Skeletal muscle satellite cell (primary cell): ENCODE data around the gene NPEPL1.
"Not testable (repeated sequence)": the region's sequence is repeated elsewhere in the genome, so short reads cannot be mapped to it uniquely, and the experiment has no call there.

Experiments
- H3K27me3 ChIP-seq: 2 replicates; pipeline ENCODE4 v1.7.0; 2013; ENCODE audit warnings: low read length; ENCODE audit not compliant: control insufficient read depth, insufficient read depth
- H3K36me3 ChIP-seq: 2 replicates; pipeline ENCODE4 v1.7.0; 2013; ENCODE audit warnings: mild to moderate bottlenecking, control low read depth, low read length; ENCODE audit not compliant: insufficient read depth
- H3K4me1 ChIP-seq: 2 replicates; pipeline ENCODE4 v1.7.0; 2013; ENCODE audit warnings: low read length; ENCODE audit not compliant: control insufficient read depth, insufficient read depth
- H3K4me2 ChIP-seq: 2 replicates; pipeline ENCODE4 v1.7.0; 2013; ENCODE audit warnings: mild to moderate bottlenecking, low read length
- H3K4me3 ChIP-seq: 2 replicates; pipeline ENCODE4 v1.7.0; 2013; ENCODE audit warnings: low read length
- H3K9ac ChIP-seq: 2 replicates; pipeline ENCODE4 v1.7.0; 2013; ENCODE audit warnings: mild to moderate bottlenecking, low read depth, low read length, moderate library complexity
- H3K9me3 ChIP-seq: replicated peaks from 2 replicates; pipeline ENCODE4 v1.7.0; 2013; ENCODE audit warnings: mild to moderate bottlenecking, control low read depth, low read length

NPEPL1 gene

GRCh38 chr20:58744836-58745235 lies 52.2 kb downstream of the NPEPL1 start:
- peaks cover 53% of the 10 kb centered on the region for H3K27me3 ChIP-seq

GRCh38 chr20:58745391-58745790 lies 52.8 kb downstream of the NPEPL1 start:
- H3K36me3 ChIP-seq = no peaks in the 10 kb centered on the region
- no peak overlapping the region for H3K4me2 ChIP-seq
- no peak overlapping the region for H3K9ac ChIP-seq
- H3K9me3 ChIP-seq = no peaks in the 10 kb centered on the region
- H3K4me3 ChIP-seq = no peak overlapping the region
- H3K4me1 ChIP-seq = no peaks in the 10 kb centered on the region
- peaks cover 52% of the 10 kb centered on the region for H3K27me3 ChIP-seq

More at GRCh38 chr20:58744836-58745235, 52.2 kb downstream of the NPEPL1 start:
- Histone ChIP-seq H3K9me3 (no peaks in the 10 kb centered on the region), H3K4me1 (no peaks in the 10 kb centered on the region), H3K4me3 (no peak overlapping the region), H3K9ac (no peak overlapping the region), H3K4me2 (no peak overlapping the region), H3K36me3 (no peaks in the 10 kb centered on the region)

GRCh38 chr20:58746620-58747019 lies 54.0 kb downstream of the NPEPL1 start:
- Histone ChIP-seq H3K4me1 (no peaks in the 10 kb centered on the region), H3K9ac (no peak overlapping the region), H3K36me3 (no peaks in the 10 kb centered on the region), H3K4me3 (no peak overlapping the region), H3K9me3 (no peaks in the 10 kb centered on the region), H3K27me3 (peaks cover 56% of the 10 kb centered on the region), H3K4me2 (no peak overlapping the region)

GRCh38 chr20:58747211-58747610 lies 54.6 kb downstream of the NPEPL1 start:
- Histone ChIP-seq H3K4me3 (no peak overlapping the region), H3K36me3 (no peaks in the 10 kb centered on the region), H3K4me1 (no peaks in the 10 kb centered on the region), H3K9me3 (no peaks in the 10 kb centered on the region), H3K9ac (no peak overlapping the region), H3K4me2 (no peak overlapping the region), H3K27me3 (peaks cover 58% of the 10 kb centered on the region)

- H3K36me3 ChIP-seq = no peaks in the 10 kb centered on the region
- no peak overlapping the region for H3K9ac ChIP-seq
- H3K4me3 ChIP-seq = no peak overlapping the region
- H3K4me1 ChIP-seq = no peaks in the 10 kb centered on the region
- no peak overlapping the region for H3K4me2 ChIP-seq
- peaks cover 58% of the 10 kb centered on the region for H3K27me3 ChIP-seq
- H3K9me3 ChIP-seq = no peaks in the 10 kb centered on the region
Measured at GRCh38 chr20:58748618-58749017, 56.0 kb downstream of the NPEPL1 start.

GRCh38 chr20:58749098-58749769 lies 56.6 kb downstream of the NPEPL1 start:
- Histone ChIP-seq H3K9me3 (no peaks in the 10 kb centered on the region), H3K36me3 (no peaks in the 10 kb centered on the region), H3K27me3 (peaks cover 64% of the 10 kb centered on the region), H3K4me2 (no peak overlapping the region), H3K4me1 (no peaks in the 10 kb centered on the region), H3K4me3 (no peak overlapping the region), H3K9ac (no peak overlapping the region)

GRCh38 chr20:58749979-58750378 lies 57.4 kb downstream of the NPEPL1 start:
- H3K27me3 ChIP-seq = peaks cover 60% of the 10 kb centered on the region
- no peaks in the 10 kb centered on the region for H3K9me3 ChIP-seq
- H3K36me3 ChIP-seq = no peaks in the 10 kb centered on the region
- H3K4me3 ChIP-seq = no peak overlapping the region
- no peak overlapping the region for H3K4me2 ChIP-seq
- no peak overlapping the region for H3K9ac ChIP-seq
- no peaks in the 10 kb centered on the region for H3K4me1 ChIP-seq

- H3K4me2 ChIP-seq, H3K4me1 ChIP-seq, H3K4me3 ChIP-seq, H3K36me3 ChIP-seq, H3K9ac ChIP-seq, H3K9me3 ChIP-seq: not testable (repeated sequence)
- peaks cover 60% of the 10 kb centered on the region for H3K27me3 ChIP-seq
Measured at GRCh38 chr20:58750706-58751105, 58.1 kb downstream of the NPEPL1 start.

GRCh38 chr20:58751979-58752378 lies 59.4 kb downstream of the NPEPL1 start:
- Histone ChIP-seq H3K9ac (no peak overlapping the region), H3K4me3 (no peak overlapping the region), H3K9me3 (no peaks in the 10 kb centered on the region)

GRCh38 chr20:58752565-58752964 lies 60.0 kb downstream of the NPEPL1 start:
- Histone ChIP-seq H3K4me1 (no peaks in the 10 kb centered on the region), H3K9ac (no peak overlapping the region), H3K9me3 (no peaks in the 10 kb centered on the region), H3K27me3 (peaks cover 53% of the 10 kb centered on the region), H3K4me2 (no peak overlapping the region), H3K4me3 (no peak overlapping the region), H3K36me3 (no peaks in the 10 kb centered on the region)

More at GRCh38 chr20:58751979-58752378, 59.4 kb downstream of the NPEPL1 start:
- Histone ChIP-seq H3K4me2 (no peak overlapping the region), H3K36me3 (no peaks in the 10 kb centered on the region), H3K27me3 (peaks cover 57% of the 10 kb centered on the region), H3K4me1 (no peaks in the 10 kb centered on the region)

GRCh38 chr20:58753267-58753921 lies 60.8 kb downstream of the NPEPL1 start:
- Histone ChIP-seq H3K4me3 (no peak overlapping the region), H3K4me2 (no peak overlapping the region), H3K9ac (no peak overlapping the region), H3K27me3 (peaks cover 46% of the 10 kb centered on the region), H3K36me3 (no peaks in the 10 kb centered on the region), H3K9me3 (no peaks in the 10 kb centered on the region), H3K4me1 (no peaks in the 10 kb centered on the region)
